GM10266 (cell line): ENCODE measurements around the gene TBX5.

ENCODE experiments used
- DNase-seq: peaks from one replicate; pipeline ENCODE4 v3.0.0; 2012; ENCODE audit errors: extremely low spot score
- CTCF ChIP-seq: IDR thresholded peaks from 2 replicates; pipeline ENCODE4 v1.5.1; 2012; ENCODE audit warnings: mild to moderate bottlenecking, low read depth; ENCODE audit not compliant: control insufficient read depth, insufficient read depth; ENCODE audit errors: missing control alignments

TBX5 gene

GRCh38 chr12:114306646-114307045, 99.3 kb downstream of the TBX5 start:
- TF ChIP-seq CTCF: no peak
- DNase-seq: no peak

GRCh38 chr12:114305446-114305845, 100.5 kb downstream of the TBX5 start:
- TF ChIP-seq CTCF: no peak
- no peak for DNase-seq
